GM18861 (cell line): ENCODE results near the gene ZXDA.
"Not testable (repeated sequence)": the region's sequence is repeated elsewhere in the genome, so short reads cannot be mapped to it uniquely, and the experiment has no call there.

Experiments
- ATAC-seq: cut with Tn5 transposase; IDR thresholded peaks from one replicate; pipeline ENCODE4 v1.9.1; 2021; ENCODE audit not compliant: unreplicated experiment

The ZXDA gene, protein sequence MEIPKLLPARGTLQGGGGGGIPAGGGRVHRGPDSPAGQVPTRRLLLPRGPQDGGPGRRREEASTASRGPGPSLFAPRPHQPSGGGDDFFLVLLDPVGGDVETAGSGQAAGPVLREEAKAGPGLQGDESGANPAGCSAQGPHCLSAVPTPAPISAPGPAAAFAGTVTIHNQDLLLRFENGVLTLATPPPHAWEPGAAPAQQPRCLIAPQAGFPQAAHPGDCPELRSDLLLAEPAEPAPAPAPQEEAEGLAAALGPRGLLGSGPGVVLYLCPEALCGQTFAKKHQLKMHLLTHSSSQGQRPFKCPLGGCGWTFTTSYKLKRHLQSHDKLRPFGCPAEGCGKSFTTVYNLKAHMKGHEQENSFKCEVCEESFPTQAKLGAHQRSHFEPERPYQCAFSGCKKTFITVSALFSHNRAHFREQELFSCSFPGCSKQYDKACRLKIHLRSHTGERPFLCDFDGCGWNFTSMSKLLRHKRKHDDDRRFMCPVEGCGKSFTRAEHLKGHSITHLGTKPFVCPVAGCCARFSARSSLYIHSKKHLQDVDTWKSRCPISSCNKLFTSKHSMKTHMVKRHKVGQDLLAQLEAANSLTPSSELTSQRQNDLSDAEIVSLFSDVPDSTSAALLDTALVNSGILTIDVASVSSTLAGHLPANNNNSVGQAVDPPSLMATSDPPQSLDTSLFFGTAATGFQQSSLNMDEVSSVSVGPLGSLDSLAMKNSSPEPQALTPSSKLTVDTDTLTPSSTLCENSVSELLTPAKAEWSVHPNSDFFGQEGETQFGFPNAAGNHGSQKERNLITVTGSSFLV

GRCh38 chrX:57910287-57910912 is at the start of gene ZXDA:
Gene ZXDA (minus strand): TSS chrX:57910458. CDS start chrX:57910420, 38 bp downstream.
- ATAC-seq = peak; percentile 45

DNA sequence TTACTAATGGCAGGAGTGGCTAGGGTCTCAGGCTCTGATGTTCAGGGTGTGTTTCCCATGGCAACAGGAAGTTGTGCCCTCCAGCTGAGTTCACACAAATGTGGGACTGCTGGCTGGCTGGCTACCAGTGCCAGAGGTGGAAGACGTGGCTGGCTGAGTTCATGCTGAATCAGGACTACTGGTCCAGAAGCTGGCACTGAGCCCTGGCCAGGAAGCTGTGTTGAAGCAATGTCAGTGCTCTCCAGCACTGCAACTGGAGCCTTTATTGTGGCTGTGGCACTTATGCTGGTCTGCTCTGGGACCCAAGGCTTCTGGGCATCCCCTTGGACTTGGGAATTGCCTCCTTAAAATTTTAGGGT is 42.0 kb upstream of the ZXDA start:
- ATAC-seq = no peak

- peak; percentile 63 for ATAC-seq
Observed at GRCh38 chrX:57951666-57952319, 41.5 kb upstream of the ZXDA start.

DNA sequence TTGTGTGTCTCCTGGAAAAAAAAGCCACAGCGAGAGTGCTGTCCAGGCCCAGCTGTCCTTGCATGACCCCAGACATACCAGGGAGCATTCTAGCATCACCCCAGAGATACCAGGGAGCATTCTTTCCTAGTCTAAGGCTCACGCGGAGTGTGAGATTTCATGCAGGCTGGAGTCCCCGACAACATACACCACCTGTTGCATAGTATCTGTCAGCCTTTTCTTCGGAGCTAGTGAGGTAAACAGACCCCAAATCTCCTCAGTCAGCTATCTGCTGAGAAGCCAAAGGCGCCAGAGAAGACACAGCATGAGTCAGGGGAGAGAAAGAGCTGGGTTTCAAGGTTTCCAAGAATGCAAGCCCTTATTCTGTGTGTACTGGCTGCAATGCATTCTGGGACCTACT is 23.1 kb upstream of the ZXDA start:
- ATAC-seq = no peak

DNA sequence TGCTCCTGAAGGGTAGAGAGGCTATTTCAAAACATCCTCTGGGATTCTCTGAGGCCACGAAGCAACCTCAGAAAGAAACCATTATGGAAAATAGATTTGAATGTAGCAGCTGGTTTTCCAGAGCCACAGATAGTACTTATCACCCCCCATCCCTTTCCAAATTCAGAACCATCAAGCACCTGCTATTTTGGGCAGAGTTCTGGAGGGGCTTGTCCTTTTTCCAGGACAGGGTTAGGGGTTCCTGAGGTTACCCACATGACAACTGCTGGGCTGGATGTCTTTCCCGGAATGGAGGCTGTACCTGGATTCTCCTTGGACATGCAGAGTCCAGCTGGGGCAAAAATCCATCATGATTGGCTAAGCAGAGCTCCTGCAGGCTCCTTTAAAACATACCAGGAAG is 22.0 kb upstream of the ZXDA start:
- no peak for ATAC-seq

GRCh38 chrX:57930051-57930450 is 19.8 kb upstream of the ZXDA start:
- no peak for ATAC-seq

GRCh38 chrX:57929373-57929772 is 19.1 kb upstream of the ZXDA start:
- no peak for ATAC-seq

- ATAC-seq = no peak
Observed at GRCh38 chrX:57925806-57926205, 15.5 kb upstream of the ZXDA start.

DNA sequence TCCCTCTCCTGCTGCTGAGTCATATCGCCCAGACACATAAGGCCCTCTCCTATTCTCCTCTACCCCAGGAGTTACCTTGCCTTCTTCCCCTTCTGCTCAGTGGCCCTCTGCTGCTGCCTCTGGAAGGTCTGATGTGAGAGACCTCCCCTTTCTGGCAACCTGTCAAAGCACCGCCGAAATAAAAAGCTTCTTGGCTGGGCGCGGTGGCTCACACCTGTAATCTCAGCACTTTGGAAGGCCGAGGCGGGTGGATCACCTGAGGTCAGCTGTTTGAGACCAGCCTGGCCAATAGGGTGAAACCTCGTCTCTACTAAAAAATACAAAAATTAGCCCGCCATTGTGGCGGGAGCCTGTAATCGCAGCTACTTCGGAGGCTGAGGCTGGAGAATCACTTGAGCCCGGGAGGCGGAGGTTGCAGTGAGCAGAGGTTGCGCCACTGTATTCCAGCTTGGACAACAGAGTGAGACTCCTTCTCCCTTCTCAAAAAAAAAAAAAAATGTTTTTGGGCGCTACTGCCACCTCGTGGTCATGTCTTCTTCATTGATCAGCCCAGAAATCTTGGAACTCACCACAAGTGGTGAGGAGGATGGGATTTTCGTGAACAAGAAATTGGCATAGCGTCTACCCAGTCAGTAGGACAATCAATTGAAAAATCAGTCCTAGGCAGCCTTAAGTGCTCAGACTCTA is 8.6 kb upstream of the ZXDA start:
- ATAC-seq = no peak

DNA sequence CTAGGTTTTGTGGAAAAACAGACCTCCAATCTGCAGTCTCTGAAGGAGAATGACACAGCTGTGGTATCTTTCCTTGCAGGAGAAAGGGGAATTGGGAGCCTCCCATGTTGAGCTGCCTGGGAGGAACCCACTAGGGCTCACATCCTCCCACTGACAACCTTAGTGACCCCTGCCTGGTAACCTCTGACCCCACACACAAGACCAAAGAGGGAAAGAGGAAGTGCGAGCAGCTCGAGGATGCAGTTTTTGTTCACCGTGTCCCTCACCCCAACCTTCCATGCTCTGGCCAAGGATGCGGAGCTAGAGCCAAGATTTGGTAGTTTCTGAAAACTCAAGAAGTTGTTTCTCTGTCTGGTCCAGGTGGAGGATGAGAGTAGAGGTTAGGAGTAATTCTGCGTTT is 5.4 kb upstream of the ZXDA start:
- no peak for ATAC-seq

- ATAC-seq = peak; percentile 52
Observed at GRCh38 chrX:57909595-57910286, 517 bp downstream of the ZXDA start.

DNA sequence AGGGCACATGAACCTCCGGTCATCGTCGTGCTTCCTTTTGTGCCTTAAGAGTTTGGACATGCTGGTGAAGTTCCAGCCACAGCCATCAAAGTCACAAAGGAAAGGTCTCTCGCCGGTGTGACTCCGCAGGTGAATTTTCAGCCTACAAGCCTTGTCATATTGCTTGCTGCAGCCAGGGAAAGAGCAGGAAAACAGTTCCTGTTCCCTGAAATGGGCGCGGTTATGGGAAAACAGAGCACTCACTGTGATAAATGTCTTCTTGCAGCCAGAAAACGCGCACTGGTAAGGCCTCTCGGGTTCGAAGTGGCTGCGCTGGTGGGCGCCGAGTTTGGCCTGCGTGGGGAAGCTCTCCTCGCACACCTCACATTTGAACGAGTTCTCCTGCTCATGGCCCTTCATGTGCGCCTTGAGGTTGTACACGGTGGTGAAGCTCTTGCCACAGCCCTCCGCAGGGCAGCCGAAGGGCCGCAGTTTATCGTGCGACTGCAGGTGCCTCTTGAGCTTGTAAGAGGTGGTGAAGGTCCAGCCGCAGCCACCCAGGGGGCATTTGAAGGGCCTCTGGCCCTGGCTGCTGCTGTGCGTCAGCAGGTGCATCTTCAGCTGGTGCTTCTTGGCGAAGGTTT is 1.2 kb downstream of the ZXDA start:
- ATAC-seq = not testable (repeated sequence)

GRCh38 chrX:57906790-57907189 is 3.5 kb downstream of the ZXDA start:
- no peak for ATAC-seq

DNA sequence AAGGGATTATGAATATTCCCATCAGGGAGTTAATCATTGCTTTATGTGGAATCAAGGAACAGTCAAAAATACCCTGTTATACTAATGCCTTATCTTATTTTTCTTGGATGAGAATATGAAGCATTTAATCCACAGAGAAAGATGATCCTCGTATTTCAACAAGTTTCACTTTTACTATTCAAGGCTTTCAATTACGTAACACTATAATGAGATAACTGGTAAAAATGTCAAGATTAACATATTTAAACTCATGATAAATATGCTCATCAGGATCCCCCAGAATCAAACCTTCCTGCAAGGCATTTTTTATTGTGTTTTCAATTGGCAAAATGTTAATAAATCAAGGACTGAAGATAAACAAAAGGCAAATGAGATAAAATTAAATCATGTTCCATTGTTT is 5.1 kb downstream of the ZXDA start:
- no peak for ATAC-seq

DNA sequence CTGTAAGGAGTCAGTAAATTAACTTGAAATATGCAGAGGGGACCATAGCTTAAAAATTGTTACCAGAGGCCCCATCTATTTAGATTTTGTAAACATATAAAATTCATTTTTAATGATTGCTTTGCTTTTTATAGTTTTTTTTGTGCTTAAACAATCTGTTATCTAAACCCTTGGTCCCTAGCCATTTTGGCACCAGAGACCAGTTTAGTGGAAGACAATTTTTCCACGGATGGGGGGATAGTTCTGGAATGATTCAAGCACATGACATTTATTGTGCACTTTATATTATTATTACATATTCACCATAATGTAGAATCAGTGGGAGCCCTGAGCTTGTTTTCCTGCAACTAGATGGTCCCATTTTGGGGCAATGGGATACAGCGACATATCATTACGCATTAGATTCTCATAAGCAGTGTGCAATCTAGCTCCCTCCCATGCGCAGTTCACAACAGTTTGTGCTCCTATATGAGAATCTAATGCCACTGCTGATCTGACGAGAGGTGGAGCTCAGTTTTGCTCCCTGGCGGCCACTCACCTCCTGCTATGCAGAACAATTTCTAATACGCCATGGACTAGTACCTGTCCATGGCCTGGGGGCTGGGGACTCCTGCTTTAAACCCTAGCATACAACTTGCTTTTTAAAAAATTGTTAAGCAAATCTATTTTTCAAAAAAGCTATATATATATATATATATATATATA is 5.9 kb downstream of the ZXDA start:
- no peak for ATAC-seq

GRCh38 chrX:57902633-57903032 is 7.6 kb downstream of the ZXDA start:
- no peak for ATAC-seq

DNA sequence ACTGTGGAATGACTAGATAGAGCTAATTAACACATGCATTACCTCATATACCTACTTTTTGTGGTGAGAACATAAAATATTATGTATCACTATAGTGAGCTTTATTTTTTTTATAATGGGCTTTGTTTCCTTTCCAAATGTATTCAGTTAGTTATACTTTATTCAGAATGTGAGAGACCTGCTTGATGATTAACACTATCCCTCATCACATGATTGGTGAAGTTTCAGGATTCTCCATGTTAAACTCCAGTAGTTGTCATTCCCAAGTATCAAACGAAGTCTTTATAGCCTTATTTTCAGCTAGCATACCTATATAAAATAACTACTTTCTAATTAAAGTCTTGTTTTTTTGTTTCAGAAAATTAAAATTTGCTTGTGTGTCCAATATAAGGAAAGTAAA is 8.8 kb downstream of the ZXDA start:
- ATAC-seq = no peak

GRCh38 chrX:57900975-57901374 is 9.3 kb downstream of the ZXDA start:
- no peak for ATAC-seq

GRCh38 chrX:57899906-57900305 is 10.4 kb downstream of the ZXDA start:
- no peak for ATAC-seq
